HepG2 (cell line): ENCODE results near the gene PDHX. TPM values are rescaled to one million over a fixed set of nuclear protein-coding genes. Genes with fewer than 3 reads are reported as not detected.

Experiments
- ATAC-seq: fragments of 200-7000 bp; cut with Tn5 transposase; 3 replicates; pipeline ENCODE4 v1.9.1; 2020; ENCODE audit warnings: mild to moderate bottlenecking, moderate library complexity
- BruUV-seq: library from RNA; stranded (reverse); fragments of 400-500 nt; replicated peaks from 2 replicates; lab custom pipeline; 2021; lab: Mats Ljungman, UMichigan
- CTCF ChIA-PET: fragments of 300-600 bp; formaldehyde crosslinking; extraction: SDS; loops from one replicate; lab custom pipeline; 2021; ENCODE audit warnings: low total read pairs, inconsistent platforms, low intra/inter-chr PET ratio; lab: Yijun Ruan, JAX
- POLR2A ChIA-PET: fragments of 350-600 bp; sonication (Branson Sonifier 250); formaldehyde crosslinking; loops from one replicate; lab custom pipeline; 2020; ENCODE audit warnings: antibody characterized with exemption, inconsistent platforms; lab: Yijun Ruan, JAX
- DNase-seq: peaks from one replicate; pipeline ENCODE4 v3.0.0-alpha.2; 2015; ENCODE audit warnings: low spot score
- FAIRE-seq: peaks from 3 replicates; lab custom pipeline; 2011; peaks lifted over from hg19 to GRCh38; lab: Jason Lieb, UNC
- H2AFZ ChIP-seq: one replicate; pipeline ENCODE4 v1.6.1; 2011; ENCODE audit warnings: low read length, inconsistent platforms
- H3K27ac ChIP-seq: fragments of 300-600 bp; 3 replicates; pipeline ENCODE4 v1.8.0; 2011; ENCODE audit warnings: mixed run types, mild to moderate bottlenecking, mixed read lengths, low read length, inconsistent platforms; ENCODE audit not compliant: insufficient read depth; ENCODE audit errors: extremely low read length
- H3K27me3 ChIP-seq, 2 experiments: fragments of 200-600 bp in 1 of 2; 2 replicates in 1 of 2; 3 replicates in 1 of 2; pipeline versions ENCODE4 v1.6.0 to v1.8.0; 2011; ENCODE audit warnings: low read length in 2 of 2, mild to moderate bottlenecking in 2 of 2, moderate library complexity in 2 of 2, inconsistent platforms in 1 of 2; ENCODE audit not compliant: insufficient read depth in 2 of 2, control insufficient read depth in 1 of 2
- H3K36me3 ChIP-seq, 2 experiments: fragments of 200-600 bp in 1 of 2; replicated peaks in 1 of 2; 2 replicates in 1 of 2; 3 replicates in 1 of 2; pipeline versions ENCODE4 v1.5.1 to v1.8.0; 2011; ENCODE audit warnings: low read length in 2 of 2, inconsistent platforms in 1 of 2; ENCODE audit not compliant: insufficient read depth in 2 of 2, control insufficient read depth in 1 of 2
- H3K4me1 ChIP-seq: 2 replicates; pipeline ENCODE4 v1.5.1; 2012; ENCODE audit warnings: low read length, inconsistent platforms; ENCODE audit not compliant: insufficient read depth
- H3K4me2 ChIP-seq: 2 replicates; pipeline ENCODE4 v1.6.0; 2011; ENCODE audit warnings: low read depth, low read length, inconsistent platforms
- H3K4me3 ChIP-seq, 3 experiments: fragments of 200-600 bp in 1 of 3; sonication (generic), shearing (Covaris generic) in 1 of 3; replicated peaks in 1 of 3; 2 replicates each; pipeline ENCODE4 v1.5.1; 2011 to 2016; ENCODE audit warnings: low read length in 3 of 3, inconsistent platforms in 2 of 3, low read depth in 2 of 3, mild to moderate bottlenecking in 2 of 3, control low read depth in 1 of 3, mixed read lengths in 1 of 3; ENCODE audit not compliant: insufficient read depth in 1 of 3
- H3K79me2 ChIP-seq: one replicate; pipeline ENCODE4 v1.6.1; 2011; ENCODE audit warnings: low read length, inconsistent platforms; ENCODE audit not compliant: insufficient read depth
- H3K9ac ChIP-seq: 2 replicates; pipeline ENCODE4 v1.6.0; 2011; ENCODE audit warnings: mild to moderate bottlenecking, low read depth, low read length, inconsistent platforms; ENCODE audit not compliant: insufficient read depth
- H3K9me3 ChIP-seq: 2 replicates; pipeline ENCODE4 v1.5.1; 2012; ENCODE audit warnings: mild to moderate bottlenecking, low read length
- H4K20me1 ChIP-seq: 2 replicates; pipeline ENCODE4 v1.6.0; 2011; ENCODE audit warnings: inconsistent platforms, mild to moderate bottlenecking, low read length, moderate library complexity; ENCODE audit not compliant: insufficient read depth
- BHLHE40 ChIP-seq: IDR thresholded peaks from 2 replicates; pipeline ENCODE4 v1.6.1; 2011; ENCODE audit warnings: low read length, improper control_type of control experiment
- BRD4 ChIP-seq: sonication (generic); formaldehyde crosslinking; IDR thresholded peaks from 2 replicates; pipeline ENCODE4 v1.4.0; 2020; ENCODE audit warnings: missing genetic modification reagents
- DMAP1 ChIP-seq: IDR thresholded peaks from 2 replicates; pipeline ENCODE4 v1.6.1; 2016
- FOSL2 ChIP-seq: sonication (generic); formaldehyde crosslinking; IDR thresholded peaks from 2 replicates; pipeline ENCODE4 v1.4.0; 2020; ENCODE audit warnings: missing genetic modification reagents
- FOXP1 ChIP-seq, 2 experiments: fragments of 450-650 bp in 1 of 2; IDR thresholded peaks; 2 replicates each; pipeline ENCODE4 v1.6.1; 2017 to 2018; ENCODE audit warnings: antibody characterized with exemption in 1 of 2
- HHEX ChIP-seq: IDR thresholded peaks from 2 replicates; pipeline ENCODE4 v1.6.1; 2016; ENCODE audit warnings: control low read depth
- IRF2 ChIP-seq: IDR thresholded peaks from 2 replicates; pipeline ENCODE4 v1.6.1; 2018; ENCODE audit warnings: missing genetic modification reagents, missing compliant biosample characterization
- PHF21A ChIP-seq: sonication (generic); formaldehyde crosslinking; IDR thresholded peaks from 2 replicates; pipeline ENCODE4 v1.5.0; 2020; ENCODE audit warnings: mild to moderate bottlenecking, missing genetic modification reagents
- RFXAP ChIP-seq: sonication (generic); formaldehyde crosslinking; IDR thresholded peaks from 2 replicates; pipeline ENCODE4 v1.4.0; 2020; ENCODE audit warnings: missing genetic modification reagents, borderline replicate concordance
- SAFB2 ChIP-seq: sonication (generic); formaldehyde crosslinking; IDR thresholded peaks from 2 replicates; pipeline ENCODE4 v1.5.1; 2020; ENCODE audit warnings: missing genetic modification reagents, low read depth, mild to moderate bottlenecking, borderline replicate concordance
- XRCC5 ChIP-seq: fragments of 200-400 bp; formaldehyde crosslinking; optimal IDR thresholded peaks from 2 replicates; pipeline ENCODE3; 2017; ENCODE audit warnings: mild to moderate bottlenecking, low read length
- ZBTB21 ChIP-seq: sonication (generic); formaldehyde crosslinking; IDR thresholded peaks from 2 replicates; pipeline ENCODE4 v1.4.0; 2020; ENCODE audit warnings: missing genetic modification reagents
- ZNF567 ChIP-seq: sonication (generic); formaldehyde crosslinking; IDR thresholded peaks from 2 replicates; pipeline ENCODE4 v1.8.1; 2023; ENCODE audit warnings: mild to moderate bottlenecking, missing genetic modification reagents, borderline replicate concordance
- ZNF772 ChIP-seq: sonication (generic); formaldehyde crosslinking; IDR thresholded peaks from 2 replicates; pipeline ENCODE4 v1.5.0; 2020; ENCODE audit warnings: mild to moderate bottlenecking, missing genetic modification reagents
- ZNF816 ChIP-seq: sonication (generic); formaldehyde crosslinking; IDR thresholded peaks from 2 replicates; pipeline ENCODE4 v1.8.0; 2022; ENCODE audit warnings: missing genetic modification reagents, mild to moderate bottlenecking, borderline replicate concordance
- ZSCAN9 ChIP-seq: IDR thresholded peaks from 2 replicates; pipeline ENCODE4 v1.6.1; 2016; ENCODE audit warnings: borderline replicate concordance
- whole genome bisulfite sequencing: methylation state at CpG from one replicate; pipeline ENCODE4 v1.1.6; 2017; ENCODE audit warnings: low lambda C conversion rate; 5-methylcytosine and 5-hydroxymethylcytosine counted together
- in situ Hi-C: cut with HindIII; loops from 2 replicates; pipeline ENCODE4 v1.10.0; 2017; ENCODE audit warnings: low pct_unique_long_range_greater_than_20kb; ENCODE audit not compliant: extremely low pct_ligation_motif_present
- intact Hi-C: fragments of 100-400 bp; cut with micrococcal nuclease; formaldehyde crosslinking; loops from one replicate; pipeline ENCODE4 v1.10.0; 2022; ENCODE audit not compliant: unreplicated experiment
- polyA plus RNA-seq, 8 experiments: library from polyadenylated mRNA; depleted of rRNA in 3 of 8; stranded (reverse) in 7 of 8; unstranded in 1 of 8; fragments of >200 nt; fragmentation: Illumina TruSeq in 4 of 8; extraction: Trizol in 4 of 8; gene quantifications; 2 replicates each; pipeline versions ENCODE4 v1.2.1 to v1.2.3, GENCODE V29; 2011 to 2016; ENCODE audit warnings: low read depth in 4 of 8, missing spikeins in 1 of 8, mixed read lengths in 1 of 8; ENCODE audit not compliant: insufficient read depth in 1 of 8
- total RNA-seq, 5 experiments: library from RNA; depleted of rRNA; stranded (reverse); fragments of >200 nt; fragmentation: Illumina TruSeq; extraction: Trizol; gene quantifications; 2 replicates each; pipeline ENCODE4 v1.2.3, GENCODE V29; 2016; ENCODE audit warnings: low read depth in 1 of 5
- TF ChIP-seq, protein P1 (sequence below): sonication (generic); formaldehyde crosslinking; IDR thresholded peaks from 2 replicates; pipeline ENCODE4 v1.4.0; 2020; ENCODE audit warnings: missing genetic modification reagents, borderline replicate concordance
- TF ChIP-seq, protein P2 (sequence below): conservative IDR thresholded peaks from 2 replicates; pipeline ENCODE4 v1.6.1; 2018; ENCODE audit warnings: missing genetic modification reagents
- TF ChIP-seq, protein P3 (sequence below): sonication (generic); formaldehyde crosslinking; IDR thresholded peaks from 2 replicates; pipeline ENCODE4 v1.4.0; 2020; ENCODE audit warnings: mild to moderate bottlenecking, missing genetic modification reagents

The PDHX gene
- total and polyA plus RNA-seq, 2 of the 13 experiments (the other 11 are each of a cell fraction or from before 2014, with no cell fraction given), result 41.0 to 73.8 TPM

DNA sequence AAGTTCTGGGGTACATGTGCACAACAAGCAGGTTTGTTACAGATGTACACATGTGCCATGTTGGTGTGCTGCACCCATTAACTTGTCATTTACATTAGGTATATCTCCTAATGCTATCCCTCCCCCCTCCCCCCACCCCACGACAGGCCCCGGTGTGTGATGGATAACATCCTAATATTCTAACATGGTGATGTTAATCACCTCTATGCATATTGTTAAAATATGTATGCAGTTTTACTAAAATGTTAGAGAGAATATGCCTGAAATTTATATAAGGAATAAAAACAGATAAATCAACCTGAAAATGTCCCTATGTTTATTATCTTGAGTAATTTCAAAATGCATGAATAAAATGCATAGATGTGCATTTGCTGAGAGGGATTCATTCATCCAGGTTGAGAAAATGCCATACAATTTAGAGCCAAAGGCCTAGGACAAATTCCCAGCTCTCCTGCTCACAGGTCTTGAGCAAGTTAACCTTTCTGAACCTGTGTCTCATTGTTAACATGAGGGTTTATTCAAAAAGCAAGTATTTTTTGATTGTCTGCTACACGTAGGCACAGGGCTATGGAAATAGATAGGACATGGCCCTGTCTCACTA lies 38.9 kb upstream of the PDHX start:
- Histone ChIP-seq H3K4me2 (no peak overlapping the region), H3K36me3 (no peaks in the 10 kb centered on the region), H3K27me3 (no peaks in the 10 kb centered on the region), H3K9ac (no peak overlapping the region), H3K9me3 (no peaks in the 10 kb centered on the region), H3K4me1 (peaks cover 10% of the 10 kb centered on the region), H3K4me3 (no peak overlapping the region), H3K79me2 (no peaks in the 10 kb centered on the region), H2AFZ (no peak overlapping the region), H4K20me1 (no peaks in the 10 kb centered on the region), H3K27ac (no peak overlapping the region)
- TF ChIP-seq RFXAP (CRISPR knock-in tag) (no peak), HHEX (CRISPR knock-in tag) (no peak), DMAP1 (CRISPR knock-in tag) (no peak), ZNF772 (CRISPR knock-in tag) (no peak)
- TF ChIP-seq, protein P1, sequence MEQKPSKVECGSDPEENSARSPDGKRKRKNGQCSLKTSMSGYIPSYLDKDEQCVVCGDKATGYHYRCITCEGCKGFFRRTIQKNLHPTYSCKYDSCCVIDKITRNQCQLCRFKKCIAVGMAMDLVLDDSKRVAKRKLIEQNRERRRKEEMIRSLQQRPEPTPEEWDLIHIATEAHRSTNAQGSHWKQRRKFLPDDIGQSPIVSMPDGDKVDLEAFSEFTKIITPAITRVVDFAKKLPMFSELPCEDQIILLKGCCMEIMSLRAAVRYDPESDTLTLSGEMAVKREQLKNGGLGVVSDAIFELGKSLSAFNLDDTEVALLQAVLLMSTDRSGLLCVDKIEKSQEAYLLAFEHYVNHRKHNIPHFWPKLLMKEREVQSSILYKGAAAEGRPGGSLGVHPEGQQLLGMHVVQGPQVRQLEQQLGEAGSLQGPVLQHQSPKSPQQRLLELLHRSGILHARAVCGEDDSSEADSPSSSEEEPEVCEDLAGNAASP (CRISPR knock-in tag), result no peak
- no peak for DNase-seq
- no peak for ATAC-seq
- ChIA-PET CTCF (no interaction called here), POLR2A (no interaction called here)
- BruUV-seq, result no TSS peak
- FAIRE-seq, result no peak
- intact Hi-C loops, result no loop called here
- in situ Hi-C loops, result no loop called here
- WGBS, result 92% methylated on average over 3 of the region's 3 CpGs

DNA sequence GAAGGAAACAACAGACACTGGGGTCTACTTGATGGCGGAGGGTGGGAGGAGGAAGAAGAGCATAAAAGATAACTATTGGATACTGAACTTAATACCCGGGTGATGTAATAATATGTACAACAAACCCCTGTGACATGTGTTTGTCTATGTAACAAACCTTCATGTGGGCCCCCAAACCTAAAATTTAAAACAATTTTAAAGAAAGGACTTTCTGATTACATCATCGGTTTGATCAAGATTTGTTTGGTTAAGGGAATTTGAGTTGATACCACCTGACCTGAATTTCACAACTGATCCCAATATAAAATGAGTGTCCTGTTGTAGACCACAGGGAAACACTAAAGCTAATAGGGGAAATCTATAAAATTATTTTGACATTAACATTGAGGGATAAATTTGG lies 34.5 kb upstream of the PDHX start:
- ATAC-seq, result no peak
- Histone ChIP-seq H3K36me3 (no peaks in the 10 kb centered on the region; a peak in 1 of 5 replicates), H4K20me1 (no peaks in the 10 kb centered on the region), H3K27ac (no peak overlapping the region), H2AFZ (no peak overlapping the region), H3K4me2 (no peak overlapping the region), H3K9ac (no peak overlapping the region), H3K4me3 (no peak overlapping the region), H3K4me1 (peaks cover 16% of the 10 kb centered on the region), H3K27me3 (no peaks in the 10 kb centered on the region), H3K9me3 (no peaks in the 10 kb centered on the region), H3K79me2 (no peaks in the 10 kb centered on the region)
- intact Hi-C loops, result no loop called here
- DNase-seq, result no peak
- 64% methylated on average over 3 of the region's 3 CpGs for WGBS
- POLR2A ChIA-PET, result no interaction called here
- no peak for FAIRE-seq
- CTCF ChIA-PET, result no interaction called here
- in situ Hi-C loops, result no loop called here
- BruUV-seq, result no TSS peak
- TF ChIP-seq, protein P2, sequence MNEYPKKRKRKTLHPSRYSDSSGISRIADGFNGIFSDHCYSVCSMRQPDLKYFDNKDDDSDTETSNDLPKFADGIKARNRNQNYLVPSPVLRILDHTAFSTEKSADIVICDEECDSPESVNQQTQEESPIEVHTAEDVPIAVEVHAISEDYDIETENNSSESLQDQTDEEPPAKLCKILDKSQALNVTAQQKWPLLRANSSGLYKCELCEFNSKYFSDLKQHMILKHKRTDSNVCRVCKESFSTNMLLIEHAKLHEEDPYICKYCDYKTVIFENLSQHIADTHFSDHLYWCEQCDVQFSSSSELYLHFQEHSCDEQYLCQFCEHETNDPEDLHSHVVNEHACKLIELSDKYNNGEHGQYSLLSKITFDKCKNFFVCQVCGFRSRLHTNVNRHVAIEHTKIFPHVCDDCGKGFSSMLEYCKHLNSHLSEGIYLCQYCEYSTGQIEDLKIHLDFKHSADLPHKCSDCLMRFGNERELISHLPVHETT, result no peak
- TF ChIP-seq BHLHE40 (no peak), XRCC5 (no peak), ZNF567 (no peak), IRF2 (CRISPR knock-in tag) (no peak), ZNF772 (CRISPR knock-in tag) (no peak), SAFB2 (no peak), FOSL2 (CRISPR knock-in tag) (no peak), PHF21A (CRISPR knock-in tag) (no peak), BRD4 (CRISPR knock-in tag) (no peak), ZNF816 (CRISPR knock-in tag) (no peak), FOXP1 (IDR thresholded peaks at IDR 0.05) (no peak), FOXP1 (CRISPR knock-in tag; IDR thresholded peaks at IDR 0.05) (no peak), ZBTB21 (CRISPR knock-in tag) (no peak), ZSCAN9 (CRISPR knock-in tag) (no peak)
- TF ChIP-seq, protein P3, sequence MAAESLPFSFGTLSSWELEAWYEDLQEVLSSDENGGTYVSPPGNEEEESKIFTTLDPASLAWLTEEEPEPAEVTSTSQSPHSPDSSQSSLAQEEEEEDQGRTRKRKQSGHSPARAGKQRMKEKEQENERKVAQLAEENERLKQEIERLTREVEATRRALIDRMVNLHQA (CRISPR knock-in tag), result no peak
